GM10266 (cell line): ENCODE data around the gene TMEM37.

ENCODE experiments used
- DNase-seq: peaks from one replicate; pipeline ENCODE4 v3.0.0; 2012; ENCODE audit errors: extremely low spot score
- CTCF ChIP-seq: IDR thresholded peaks from 2 replicates; pipeline ENCODE4 v1.5.1; 2012; ENCODE audit warnings: mild to moderate bottlenecking, low read depth; ENCODE audit not compliant: control insufficient read depth, insufficient read depth; ENCODE audit errors: missing control alignments

The TMEM37 gene

DNA sequence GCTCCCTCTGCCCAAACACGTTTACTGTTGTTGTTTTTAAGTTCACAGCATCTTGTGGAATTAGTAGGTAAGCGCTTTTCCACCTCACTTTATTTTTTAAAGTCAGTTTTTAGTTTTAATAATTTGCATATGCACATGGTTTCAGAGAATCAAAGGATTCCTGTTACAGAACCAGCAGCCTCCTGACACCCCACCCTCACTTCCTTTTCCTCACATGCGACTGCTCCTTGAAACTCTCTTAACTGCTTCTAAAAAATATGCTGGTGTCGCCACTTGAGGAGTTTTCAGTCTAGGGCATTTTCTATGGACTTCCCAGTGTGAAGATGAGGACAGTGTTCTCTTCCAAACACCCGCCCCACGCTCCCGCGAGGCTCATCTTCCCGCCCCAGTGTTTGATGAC lies 14.4 kb downstream of the TMEM37 start:
- TF ChIP-seq CTCF: no peak

GRCh38 chr2:119448427-119449141 lies 16.9 kb downstream of the TMEM37 start:
- TF ChIP-seq CTCF: no peak
- DNase-seq: no peak

More for the DNA sequence above, 14.4 kb downstream of the TMEM37 start:
- no peak for DNase-seq

DNA sequence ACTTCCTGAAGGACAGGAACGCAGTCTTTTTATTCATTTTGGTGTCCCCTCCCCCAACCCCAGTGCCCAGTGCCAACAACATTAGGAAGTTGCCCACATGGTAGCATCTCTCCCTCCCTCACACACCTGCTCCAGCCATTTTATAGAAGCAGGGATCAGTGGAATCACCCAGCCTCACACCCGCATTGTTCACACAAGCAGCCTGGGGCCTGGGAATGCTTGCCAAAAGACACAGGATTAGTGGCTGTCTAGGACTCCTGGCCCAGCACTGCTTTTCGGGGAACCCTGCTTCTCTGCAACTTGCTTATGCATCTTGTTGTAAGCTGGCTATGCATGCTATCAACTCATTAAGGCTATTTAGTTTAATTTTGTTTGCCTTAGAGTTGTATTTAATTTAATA lies 17.9 kb downstream of the TMEM37 start:
- no peak for DNase-seq
- no peak for TF ChIP-seq CTCF

GRCh38 chr2:119451336-119452050 lies 19.8 kb downstream of the TMEM37 start:
- no peak for TF ChIP-seq CTCF
- DNase-seq: no peak

DNA sequence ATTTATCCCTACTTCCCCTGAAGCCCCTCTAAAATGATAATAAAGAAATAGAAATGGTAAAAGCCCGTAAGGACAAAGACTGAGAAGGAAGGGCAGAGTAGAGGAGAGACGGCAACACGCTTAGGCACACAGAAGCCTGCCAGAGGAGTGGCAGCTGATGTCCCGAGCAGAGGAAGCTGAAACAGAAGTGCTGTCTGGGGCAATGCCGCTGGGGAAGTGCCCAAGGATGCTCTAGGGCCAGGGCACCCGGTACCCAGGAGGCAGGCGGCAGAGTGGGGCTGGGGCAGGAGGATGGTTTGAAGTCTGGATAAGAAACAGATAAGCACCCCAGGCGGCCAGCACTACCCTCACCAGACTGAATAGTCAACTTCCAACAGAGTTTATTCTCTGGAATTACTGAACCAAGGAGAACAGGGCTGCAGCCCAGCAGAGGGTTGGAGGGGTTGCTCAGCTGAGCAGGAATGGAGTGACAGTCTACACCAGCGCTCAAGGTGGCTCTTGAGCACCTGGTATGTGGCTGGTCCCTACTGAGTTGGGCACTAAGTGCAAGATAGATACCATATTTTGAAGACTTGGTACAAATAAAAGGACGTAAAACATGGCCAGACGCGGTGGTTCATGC lies 22.4 kb downstream of the TMEM37 start:
- no peak for DNase-seq
- no peak for TF ChIP-seq CTCF

GRCh38 chr2:119455066-119455718 lies 23.5 kb downstream of the TMEM37 start:
- DNase-seq: no peak
- TF ChIP-seq CTCF: no peak
